Measurements from ENCODE around the gene H6PD.

DNA sequence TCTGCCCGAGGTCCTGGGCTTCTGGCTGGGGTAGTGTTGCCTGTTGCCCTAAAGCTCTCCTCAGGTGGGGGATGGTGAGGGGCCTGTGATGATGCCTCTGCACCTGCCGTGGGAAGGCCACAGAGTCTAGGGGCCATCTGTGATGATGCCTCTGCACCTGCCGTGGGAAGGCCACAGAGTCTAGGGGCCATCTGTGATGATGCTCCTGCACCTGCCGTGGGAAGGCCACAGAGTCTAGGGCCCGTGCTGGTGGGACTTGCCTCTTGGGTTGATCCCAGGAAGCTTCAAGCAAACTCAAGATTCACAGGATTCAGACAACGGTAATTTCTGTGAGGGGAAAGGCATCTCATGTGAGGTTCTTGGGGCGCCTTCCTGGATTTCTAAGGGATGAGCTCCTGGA lies 75.4 kb downstream of the H6PD start:
- TF ChIP-seq EP300 (IDR thresholded peaks at IDR 0.05; ENCODE audit: borderline replicate concordance) (no peak), NFIC (IDR thresholded peaks at IDR 0.05) (no peak), TAF1 (IDR thresholded peaks at IDR 0.05; ENCODE audit: low read depth) (no peak), ZBTB7A (IDR thresholded peaks at IDR 0.05; ENCODE audit: low read depth) (no peak), TCF12 (IDR thresholded peaks at IDR 0.05; ENCODE audit: low read depth) (no peak), TEAD4 (IDR thresholded peaks at IDR 0.05) (no peak), RAD21 (IDR thresholded peaks at IDR 0.05; ENCODE audit: low read depth) (no peak), CEBPB (IDR thresholded peaks at IDR 0.05) (no peak)
- TF ChIP-seq, protein P1, sequence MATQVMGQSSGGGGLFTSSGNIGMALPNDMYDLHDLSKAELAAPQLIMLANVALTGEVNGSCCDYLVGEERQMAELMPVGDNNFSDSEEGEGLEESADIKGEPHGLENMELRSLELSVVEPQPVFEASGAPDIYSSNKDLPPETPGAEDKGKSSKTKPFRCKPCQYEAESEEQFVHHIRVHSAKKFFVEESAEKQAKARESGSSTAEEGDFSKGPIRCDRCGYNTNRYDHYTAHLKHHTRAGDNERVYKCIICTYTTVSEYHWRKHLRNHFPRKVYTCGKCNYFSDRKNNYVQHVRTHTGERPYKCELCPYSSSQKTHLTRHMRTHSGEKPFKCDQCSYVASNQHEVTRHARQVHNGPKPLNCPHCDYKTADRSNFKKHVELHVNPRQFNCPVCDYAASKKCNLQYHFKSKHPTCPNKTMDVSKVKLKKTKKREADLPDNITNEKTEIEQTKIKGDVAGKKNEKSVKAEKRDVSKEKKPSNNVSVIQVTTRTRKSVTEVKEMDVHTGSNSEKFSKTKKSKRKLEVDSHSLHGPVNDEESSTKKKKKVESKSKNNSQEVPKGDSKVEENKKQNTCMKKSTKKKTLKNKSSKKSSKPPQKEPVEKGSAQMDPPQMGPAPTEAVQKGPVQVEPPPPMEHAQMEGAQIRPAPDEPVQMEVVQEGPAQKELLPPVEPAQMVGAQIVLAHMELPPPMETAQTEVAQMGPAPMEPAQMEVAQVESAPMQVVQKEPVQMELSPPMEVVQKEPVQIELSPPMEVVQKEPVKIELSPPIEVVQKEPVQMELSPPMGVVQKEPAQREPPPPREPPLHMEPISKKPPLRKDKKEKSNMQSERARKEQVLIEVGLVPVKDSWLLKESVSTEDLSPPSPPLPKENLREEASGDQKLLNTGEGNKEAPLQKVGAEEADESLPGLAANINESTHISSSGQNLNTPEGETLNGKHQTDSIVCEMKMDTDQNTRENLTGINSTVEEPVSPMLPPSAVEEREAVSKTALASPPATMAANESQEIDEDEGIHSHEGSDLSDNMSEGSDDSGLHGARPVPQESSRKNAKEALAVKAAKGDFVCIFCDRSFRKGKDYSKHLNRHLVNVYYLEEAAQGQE (IDR thresholded peaks at IDR 0.05; ENCODE audit: low read depth) = no peak

Data from Ishikawa (cell line).